Measurements from ENCODE around the gene ZNF148. TPM values are rescaled to one million over a fixed set of nuclear protein-coding genes. Genes with fewer than 3 reads are reported as not detected.

Gene ZNF148
- total RNA-seq, result 10 to 100 TPM; 30.9 to 34.0 TPM
- 19.1 TPM for polyA plus RNA-seq (2013, experiment 1 of 2)
- 26.2 TPM for polyA plus RNA-seq (2013, experiment 2 of 2)
- total RNA-seq, result 75.1 to 204 (median 140) reads per million in 172 experiments

- TF ChIP-seq, protein P1, sequence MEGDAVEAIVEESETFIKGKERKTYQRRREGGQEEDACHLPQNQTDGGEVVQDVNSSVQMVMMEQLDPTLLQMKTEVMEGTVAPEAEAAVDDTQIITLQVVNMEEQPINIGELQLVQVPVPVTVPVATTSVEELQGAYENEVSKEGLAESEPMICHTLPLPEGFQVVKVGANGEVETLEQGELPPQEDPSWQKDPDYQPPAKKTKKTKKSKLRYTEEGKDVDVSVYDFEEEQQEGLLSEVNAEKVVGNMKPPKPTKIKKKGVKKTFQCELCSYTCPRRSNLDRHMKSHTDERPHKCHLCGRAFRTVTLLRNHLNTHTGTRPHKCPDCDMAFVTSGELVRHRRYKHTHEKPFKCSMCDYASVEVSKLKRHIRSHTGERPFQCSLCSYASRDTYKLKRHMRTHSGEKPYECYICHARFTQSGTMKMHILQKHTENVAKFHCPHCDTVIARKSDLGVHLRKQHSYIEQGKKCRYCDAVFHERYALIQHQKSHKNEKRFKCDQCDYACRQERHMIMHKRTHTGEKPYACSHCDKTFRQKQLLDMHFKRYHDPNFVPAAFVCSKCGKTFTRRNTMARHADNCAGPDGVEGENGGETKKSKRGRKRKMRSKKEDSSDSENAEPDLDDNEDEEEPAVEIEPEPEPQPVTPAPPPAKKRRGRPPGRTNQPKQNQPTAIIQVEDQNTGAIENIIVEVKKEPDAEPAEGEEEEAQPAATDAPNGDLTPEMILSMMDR (IDR thresholded peaks at IDR 0.05), result no peak
- peak; percentile 83 to 96 (median 90) for DNase-seq
- Histone ChIP-seq H3K27me3 (ENCODE audit: control insufficient read depth in 1 of 2, insufficient read depth in 2 of 2, low read length in 2 of 2) (no peaks in the 10 kb centered on the region), H3K4me1 (ENCODE audit: insufficient read depth, low read length) (peaks cover 33% of the 10 kb centered on the region), H3K36me3 (ENCODE audit: insufficient read depth, low read length) (no peaks in the 10 kb centered on the region), H3K4me3 (ENCODE audit: low read length) (peak within 1 kb of the TSS; percentile 87), H3K27ac (ENCODE audit: low read depth in 1 of 2, low read length in 2 of 2) (peak within 1 kb of the TSS; percentile 88 to 92), H3K9me3 (ENCODE audit: control insufficient read depth in 1 of 2, insufficient read depth in 1 of 2, low read length in 2 of 2) (no peaks in the 10 kb centered on the region)
- peak; percentile 90 for ATAC-seq (ENCODE audit: poor library complexity)
- peaks cover 56% of the 10 kb centered on the region for H3K4me1 Mint-ChIP-seq (ENCODE audit: low read depth)
- H3K9me3 Mint-ChIP-seq, result no peaks in the 10 kb centered on the region
- H3K36me3 Mint-ChIP-seq (ENCODE audit: low read depth), result peaks cover 35% of the 10 kb centered on the region
- peak within 1 kb of the TSS; percentile 98 for H3K4me3 Mint-ChIP-seq
- no peaks in the 10 kb centered on the region for H3K27me3 Mint-ChIP-seq
- POLR2A ChIA-PET, result interaction anchor here (0.7 to 2.4 kb wide), 22 partner anchors 9 to 375 kb away, joined by 3 to 41 read pairs (median 4); partner anchors contain the start of genes OSBPL11 and SNX4
- intact Hi-C loops (cut with DNase I, micrococcal nuclease), result loop anchor here (2.0 to 10.0 kb wide), 13 partner anchors 18 to 1790 kb away; partner anchors contain the start of genes HACD2 (in 1 of the 2), HEG1 (in 1 of the 2), SLC41A3 (in 1 of the 2) and UMPS (in 1 of the 2)
- CTCF ChIA-PET, result interaction anchor here (0.8 kb wide), 1 partner anchor 11 kb away, joined by 3 read pairs; no protein-coding TSS in a partner anchor
- peak within 1 kb of the TSS; percentile 99 for H3K27ac Mint-ChIP-seq
Measured at GRCh38 chr3:125374996-125375941, at the start of gene ZNF148. ZNF148 (minus strand) TSS chr3:125375325; CDS start chr3:125313640, 61,685 bp downstream.

- Histone ChIP-seq H3K4me3 (ENCODE audit: low read length) (no peak overlapping the region), H3K36me3 (ENCODE audit: insufficient read depth, low read length) (no peaks in the 10 kb centered on the region), H3K9me3 (ENCODE audit: control insufficient read depth in 1 of 2, insufficient read depth in 1 of 2, low read length in 2 of 2) (no peaks in the 10 kb centered on the region), H3K27me3 (ENCODE audit: control insufficient read depth in 1 of 2, insufficient read depth in 2 of 2, low read length in 2 of 2) (no peaks in the 10 kb centered on the region), H3K4me1 (ENCODE audit: insufficient read depth, low read length) (no peaks in the 10 kb centered on the region), H3K27ac (ENCODE audit: low read depth in 1 of 2, low read length in 2 of 2) (no peak overlapping the region)
- no peak overlapping the region for H3K27ac Mint-ChIP-seq
- TF ChIP-seq, protein P1 (IDR thresholded peaks at IDR 0.05), result no peak
- H3K27me3 Mint-ChIP-seq, result no peaks in the 10 kb centered on the region
- POLR2A ChIA-PET, result no interaction called here
- DNase-seq (no peak), ATAC-seq (ENCODE audit: poor library complexity) (no peak)
- H3K9me3 Mint-ChIP-seq, result no peaks in the 10 kb centered on the region
- intact Hi-C loops (cut with DNase I, micrococcal nuclease), result no loop called here
- H3K36me3 Mint-ChIP-seq (ENCODE audit: low read depth), result no peaks in the 10 kb centered on the region
- CTCF ChIA-PET, result no interaction called here
- no peaks in the 10 kb centered on the region for H3K4me1 Mint-ChIP-seq (ENCODE audit: low read depth)
- H3K4me3 Mint-ChIP-seq, result no peak overlapping the region
Measured at GRCh38 chr3:125418306-125418705, 43.2 kb upstream of the ZNF148 start.

DNA sequence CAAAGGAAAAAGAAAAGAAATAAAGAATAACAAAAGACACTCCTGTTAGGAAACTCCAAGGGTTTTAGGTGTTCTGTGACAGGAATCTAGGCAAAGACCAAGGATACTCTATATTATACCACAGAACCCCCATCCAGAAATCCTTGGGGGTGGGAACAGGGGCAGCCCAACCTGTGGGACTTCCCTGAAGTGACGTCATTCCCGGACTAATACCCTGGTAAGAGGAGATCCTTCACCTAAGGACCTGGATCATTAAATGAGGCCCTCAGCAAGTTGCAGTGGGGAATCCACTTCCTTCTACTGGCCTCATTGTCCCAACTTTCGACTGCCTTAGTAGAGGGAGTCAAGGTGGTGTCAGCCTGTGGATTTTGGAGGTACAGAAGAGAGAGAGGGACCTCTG lies 41.1 kb upstream of the ZNF148 start:
- Histone ChIP-seq H3K4me1 (ENCODE audit: insufficient read depth, low read length) (no peaks in the 10 kb centered on the region), H3K36me3 (ENCODE audit: insufficient read depth, low read length) (no peaks in the 10 kb centered on the region), H3K4me3 (ENCODE audit: low read length) (no peak overlapping the region), H3K27ac (ENCODE audit: low read depth in 1 of 2, low read length in 2 of 2) (no peak overlapping the region), H3K27me3 (ENCODE audit: control insufficient read depth in 1 of 2, insufficient read depth in 2 of 2, low read length in 2 of 2) (peaks cover 0 to 3% of the 10 kb centered on the region in 2 experiments), H3K9me3 (ENCODE audit: control insufficient read depth in 1 of 2, insufficient read depth in 1 of 2, low read length in 2 of 2) (no peaks in the 10 kb centered on the region)
- H3K36me3 Mint-ChIP-seq (ENCODE audit: low read depth), result no peaks in the 10 kb centered on the region
- H3K27me3 Mint-ChIP-seq, result peaks cover 6% of the 10 kb centered on the region
- ATAC-seq (ENCODE audit: poor library complexity) (no peak), DNase-seq (no peak)
- no peak overlapping the region for H3K4me3 Mint-ChIP-seq
- no peak overlapping the region for H3K27ac Mint-ChIP-seq
- TF ChIP-seq, protein P1 (IDR thresholded peaks at IDR 0.05), result no peak
- no peaks in the 10 kb centered on the region for H3K4me1 Mint-ChIP-seq (ENCODE audit: low read depth)
- intact Hi-C loops (cut with DNase I, micrococcal nuclease), result no loop called here
- ChIA-PET CTCF (no interaction called here), POLR2A (no interaction called here)
- no peaks in the 10 kb centered on the region for H3K9me3 Mint-ChIP-seq

Data from CD4-positive, alpha-beta T cell (primary cell).